Kidney (tissue), 14 donors: ENCODE results near the gene SPACA4. TPM values are rescaled to one million over a fixed set of nuclear protein-coding genes. Genes with fewer than 3 reads are reported as not detected.
A peak's percentile ranks its signal among the peaks of the same experiment; 100 is the strongest.

Experiments used
- DNase-seq, 5 donors: peaks; one replicate each; pipeline ENCODE4 v3.0.0-alpha.2; 2013 to 2020
- FAIRE-seq: peaks from 2 replicates; lab custom pipeline; 2012; peaks lifted over from hg19 to GRCh38; lab: Jason Lieb, UNC
- H3K27ac ChIP-seq, 2 donors: one replicate each; pipeline ENCODE4 v1.7.0; 2013; ENCODE audit warnings: low read depth in 2 of 2, low read length in 2 of 2, inconsistent platforms in 1 of 2
- H3K27me3 ChIP-seq: one replicate; pipeline ENCODE4 v1.7.1; 2013; ENCODE audit warnings: low read length, inconsistent platforms; ENCODE audit not compliant: control insufficient read depth, insufficient read depth
- H3K36me3 ChIP-seq, 3 donors: one replicate each; pipeline versions ENCODE4 v1.7.0 to v1.7.1; 2013; ENCODE audit warnings: low read length in 3 of 3, control low read depth in 1 of 3, inconsistent platforms in 1 of 3; ENCODE audit not compliant: insufficient read depth in 3 of 3, control insufficient read depth in 2 of 3
- H3K4me1 ChIP-seq, 3 donors: one replicate each; pipeline versions ENCODE4 v1.7.0 to v1.7.1; 2013; ENCODE audit warnings: low read length in 3 of 3, inconsistent platforms in 1 of 3, low read depth in 1 of 3; ENCODE audit not compliant: control insufficient read depth in 2 of 3, insufficient read depth in 2 of 3
- H3K4me3 ChIP-seq, 3 donors: one replicate each; pipeline versions ENCODE4 v1.7.0 to v1.8.1; 2013; ENCODE audit warnings: low read length in 3 of 3, control low read depth in 1 of 3, inconsistent platforms in 1 of 3
- H3K9ac ChIP-seq, 3 donors: one replicate each; pipeline versions ENCODE4 v1.7.0 to v1.7.1; 2013; ENCODE audit warnings: low read length in 3 of 3, control low read depth in 1 of 3, inconsistent platforms in 1 of 3
- H3K9me3 ChIP-seq, 3 donors: one replicate each; pipeline versions ENCODE4 v1.7.0 to v1.7.1; 2013; ENCODE audit warnings: low read length in 3 of 3, control low read depth in 1 of 3, inconsistent platforms in 1 of 3; ENCODE audit not compliant: control insufficient read depth in 2 of 3, insufficient read depth in 1 of 3
- intact Hi-C: fragments of 100-400 bp; cut with DNase I; formaldehyde crosslinking; loops from one replicate; pipeline ENCODE4 v1.11.1; 2022
- polyA plus RNA-seq: library from polyadenylated mRNA; stranded (reverse); fragments of 350-450 nt; fragmentation: Illumina TruSeq; extraction: RNeasy Lipid Tissue Mini Kit (QIAGEN cat#74804); gene quantifications from one replicate; pipeline ENCODE4 v1.2.3, GENCODE V29; 2014; ENCODE audit warnings: low read depth, low replicate concordance; ENCODE audit not compliant: insufficient read depth
- total RNA-seq: library from RNA; stranded (reverse); fragmentation: NEBNext Ultra II Directional; extraction: Animal tissue kit (Norgen Biotek cat#: 25700); gene quantifications from one replicate; pipeline ENCODE4 v1.2.1, GENCODE V29; 2021
- TF ChIP-seq, protein P1 (sequence below): IDR thresholded peaks from 3 replicates; pipeline ENCODE4 v1.5.1; 2012; ENCODE audit warnings: mild to moderate bottlenecking, moderate library complexity, borderline replicate concordance; ENCODE audit not compliant: insufficient read depth; ENCODE audit errors: extremely low read depth
- donor health status: control.
- donor health status: control.
- donor health status: control.
- donor health status: control.
- donor health status: control.
- donor health status: DM: yes; HTN: yes; CAD: no.
- donor health status: Normal renal cell carcinoma (clear cell type).

SPACA4 gene
- total and polyA plus RNA-seq, 2 donors from 2014 or later, result not detected

DNA sequence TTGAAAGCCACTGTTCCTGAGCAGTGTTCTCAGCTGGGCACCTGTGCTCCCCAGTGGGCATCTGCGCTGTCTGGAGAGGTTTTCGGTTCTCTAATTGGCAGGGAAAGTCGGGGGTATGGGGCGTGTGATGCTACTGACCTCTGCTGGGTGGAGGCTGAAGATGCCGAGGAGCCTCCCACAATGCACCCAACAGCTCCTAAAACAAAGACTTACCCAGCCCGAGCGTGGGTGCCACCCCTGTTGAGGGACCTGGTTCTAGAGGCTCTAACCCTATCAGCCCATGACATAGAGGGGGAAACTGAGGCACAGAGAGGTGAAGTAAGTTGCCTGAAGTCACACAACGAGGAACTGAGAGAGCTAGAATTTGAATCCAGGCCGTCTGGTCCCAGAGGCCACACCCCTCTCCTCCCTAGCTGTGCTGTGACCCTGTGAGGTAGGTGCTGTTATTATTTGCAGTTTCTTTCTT is 2.3 kb downstream of the SPACA4 start:
- no peak overlapping the region for H3K27ac ChIP-seq
- FAIRE-seq, result no peak
- no peaks in the 10 kb centered on the region for H3K27me3 ChIP-seq
- H3K9ac ChIP-seq, result no peak overlapping the region
- H3K4me3 ChIP-seq, result no peak overlapping the region
- H3K9me3 ChIP-seq, result no peaks in the 10 kb centered on the region
- peak in 1 of 5 donors; percentile 67 for DNase-seq
- H3K4me1 ChIP-seq, result no peaks in the 10 kb centered on the region
- intact Hi-C loops, result no loop called here
- TF ChIP-seq, protein P1, sequence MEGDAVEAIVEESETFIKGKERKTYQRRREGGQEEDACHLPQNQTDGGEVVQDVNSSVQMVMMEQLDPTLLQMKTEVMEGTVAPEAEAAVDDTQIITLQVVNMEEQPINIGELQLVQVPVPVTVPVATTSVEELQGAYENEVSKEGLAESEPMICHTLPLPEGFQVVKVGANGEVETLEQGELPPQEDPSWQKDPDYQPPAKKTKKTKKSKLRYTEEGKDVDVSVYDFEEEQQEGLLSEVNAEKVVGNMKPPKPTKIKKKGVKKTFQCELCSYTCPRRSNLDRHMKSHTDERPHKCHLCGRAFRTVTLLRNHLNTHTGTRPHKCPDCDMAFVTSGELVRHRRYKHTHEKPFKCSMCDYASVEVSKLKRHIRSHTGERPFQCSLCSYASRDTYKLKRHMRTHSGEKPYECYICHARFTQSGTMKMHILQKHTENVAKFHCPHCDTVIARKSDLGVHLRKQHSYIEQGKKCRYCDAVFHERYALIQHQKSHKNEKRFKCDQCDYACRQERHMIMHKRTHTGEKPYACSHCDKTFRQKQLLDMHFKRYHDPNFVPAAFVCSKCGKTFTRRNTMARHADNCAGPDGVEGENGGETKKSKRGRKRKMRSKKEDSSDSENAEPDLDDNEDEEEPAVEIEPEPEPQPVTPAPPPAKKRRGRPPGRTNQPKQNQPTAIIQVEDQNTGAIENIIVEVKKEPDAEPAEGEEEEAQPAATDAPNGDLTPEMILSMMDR, result peak; percentile 10
- no peaks in the 10 kb centered on the region for H3K36me3 ChIP-seq

DNA sequence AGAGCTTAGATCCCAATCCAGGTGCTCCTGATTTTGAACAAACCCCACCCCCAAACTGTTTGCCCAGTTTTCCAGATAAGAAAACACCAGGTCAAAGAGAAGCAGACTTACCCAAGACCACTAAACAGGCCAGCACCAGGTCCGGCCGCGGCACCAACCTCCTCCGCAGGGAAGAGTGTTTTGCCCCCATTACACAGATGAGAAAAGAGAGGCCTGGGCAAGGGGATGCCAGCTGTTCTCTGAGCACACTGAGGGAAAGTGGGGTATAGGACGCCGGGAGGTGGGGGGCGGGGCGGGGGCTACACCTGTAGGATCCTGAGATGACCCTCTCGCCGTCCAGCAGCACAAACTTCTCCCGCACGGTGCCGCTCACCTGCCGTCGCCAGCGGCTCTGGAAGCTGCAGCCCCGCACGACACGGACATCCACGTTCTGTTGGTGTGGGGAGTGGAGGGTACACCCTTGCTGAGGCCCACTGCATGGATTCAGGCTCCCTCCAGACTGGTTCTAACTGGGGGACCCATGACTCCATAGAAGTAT is 3.1 kb downstream of the SPACA4 start:
- no peak for DNase-seq
- Histone ChIP-seq H3K9ac (no peak overlapping the region), H3K4me3 (no peak overlapping the region), H3K9me3 (no peaks in the 10 kb centered on the region), H3K36me3 (no peaks in the 10 kb centered on the region), H3K4me1 (no peaks in the 10 kb centered on the region), H3K27ac (no peak overlapping the region), H3K27me3 (no peaks in the 10 kb centered on the region)
- FAIRE-seq, result no peak
- intact Hi-C loops, result no loop called here
- TF ChIP-seq, protein P1, result no peak

DNA sequence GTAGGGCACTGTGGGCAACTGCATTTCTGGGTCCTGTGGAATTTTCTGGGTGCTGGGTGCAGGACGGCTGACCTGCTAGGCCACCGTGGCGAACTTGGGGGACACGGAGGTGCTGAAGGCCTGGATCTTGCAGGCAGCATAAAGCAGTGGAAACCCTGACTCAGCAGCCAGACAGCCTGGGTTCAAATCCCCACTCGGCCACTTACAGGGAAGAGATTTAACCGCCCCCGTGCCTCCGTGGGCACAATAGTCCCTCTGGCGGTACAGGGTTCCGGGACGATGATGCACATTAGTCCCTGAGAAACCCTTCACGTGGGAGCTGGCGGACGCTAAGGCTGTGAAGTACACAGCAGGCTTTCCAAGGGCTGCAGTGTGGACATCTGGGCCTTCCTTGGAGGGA is 5.3 kb downstream of the SPACA4 start:
- Histone ChIP-seq H3K9ac (no peak overlapping the region), H3K4me1 (peaks cover 0 to 4% (median 0%) of the 10 kb centered on the region in 3 donors), H3K27me3 (no peaks in the 10 kb centered on the region), H3K36me3 (peaks cover 0 to 12% (median 11%) of the 10 kb centered on the region in 3 donors), H3K27ac (no peak overlapping the region), H3K4me3 (no peak overlapping the region), H3K9me3 (no peaks in the 10 kb centered on the region)
- intact Hi-C loops, result no loop called here
- DNase-seq, result no peak
- no peak for FAIRE-seq
- TF ChIP-seq, protein P1, result no peak
